Measurements from ENCODE around the gene ZNF33A. TPM values are rescaled to one million over a fixed set of nuclear protein-coding genes. Genes with fewer than 3 reads are reported as not detected.

The ZNF33A gene
- total RNA-seq: 6.5 and 11.4 TPM in 2 replicates

GRCh38 chr10:38010119-38010903 lies at the start of gene ZNF33A:
ZNF33A (plus strand) TSS chr10:38010675; CDS start chr10:38012342, 1,667 bp downstream.

GRCh38 chr10:37976091-37976879 lies 34.2 kb upstream of the ZNF33A start, which contains the start of gene ZNF25:
ZNF25 (minus strand) TSS chr10:37976647; CDS start chr10:37971722, 4,925 bp downstream.

GRCh38 chr10:38094158-38094926 lies 83.9 kb downstream of the ZNF33A start, which contains the start of gene ZNF37A:
ZNF37A (plus strand) TSS chr10:38094337; CDS start chr10:38096618, 2,281 bp downstream.

Other genes starting within 250 kb of the ZNF33A start
- gene ZNF248, start 153.1 kb upstream of the ZNF33A start, total RNA-seq: 4.2 and 4.6 TPM in 2 replicates
- 2.6 and 3.5 TPM in 2 replicates for gene ZNF25, start 34.0 kb upstream of the ZNF33A start, total RNA-seq
- 2.9 and 4.4 TPM in 2 replicates for gene ZNF37A, start 83.7 kb downstream of the ZNF33A start, total RNA-seq